Measurements from ENCODE around the gene PPP1R14C.
"Not testable (repeated sequence)": the region's sequence is repeated elsewhere in the genome, so short reads cannot be mapped to it uniquely, and the experiment has no call there.

The PPP1R14C gene, protein sequence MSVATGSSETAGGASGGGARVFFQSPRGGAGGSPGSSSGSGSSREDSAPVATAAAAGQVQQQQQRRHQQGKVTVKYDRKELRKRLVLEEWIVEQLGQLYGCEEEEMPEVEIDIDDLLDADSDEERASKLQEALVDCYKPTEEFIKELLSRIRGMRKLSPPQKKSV

DNA sequence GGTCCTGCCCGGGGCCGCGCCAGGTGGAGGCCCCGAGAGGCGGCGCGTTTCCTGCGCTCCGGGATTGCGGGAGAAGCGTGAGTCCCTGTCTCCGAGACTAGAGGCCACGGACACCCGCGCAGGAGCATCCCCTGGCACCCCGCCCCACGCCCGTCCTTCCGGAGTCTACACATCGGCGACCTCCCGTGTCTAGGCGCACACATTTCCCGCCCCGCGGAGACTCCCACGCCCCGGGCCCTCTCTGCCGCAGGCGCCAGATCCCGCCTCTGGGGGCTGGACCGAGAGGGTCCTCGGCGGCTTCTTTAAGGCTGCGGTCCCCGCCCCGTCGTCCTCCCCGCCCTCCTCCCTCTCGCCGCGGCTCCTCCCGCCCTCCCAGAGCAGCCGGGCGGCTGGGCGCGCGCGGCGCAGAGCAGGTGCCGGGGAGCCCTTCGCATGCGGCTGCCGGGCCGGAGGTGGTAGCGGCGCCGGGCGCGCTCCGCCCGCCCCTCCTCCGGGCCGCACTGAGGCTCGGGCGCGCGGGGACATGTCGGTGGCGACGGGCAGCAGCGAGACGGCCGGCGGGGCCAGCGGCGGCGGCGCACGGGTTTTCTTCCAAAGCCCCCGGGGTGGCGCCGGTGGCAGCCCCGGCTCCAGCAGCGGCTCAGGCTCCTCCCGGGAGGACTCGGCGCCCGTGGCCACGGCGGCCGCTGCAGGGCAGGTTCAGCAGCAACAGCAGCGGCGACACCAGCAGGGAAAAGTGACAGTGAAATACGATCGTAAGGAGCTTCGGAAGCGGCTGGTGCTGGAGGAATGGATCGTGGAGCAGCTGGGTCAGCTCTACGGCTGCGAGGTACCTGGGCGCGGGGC, at the start of gene PPP1R14C:
Gene PPP1R14C (plus strand): TSS at position 375 of the 846 bp plus-strand sequence. CDS start 149 bp downstream, at position 524.
- peak; percentile 69 for DNase-seq (ENCODE audit: low read depth, low spot score)

DNA sequence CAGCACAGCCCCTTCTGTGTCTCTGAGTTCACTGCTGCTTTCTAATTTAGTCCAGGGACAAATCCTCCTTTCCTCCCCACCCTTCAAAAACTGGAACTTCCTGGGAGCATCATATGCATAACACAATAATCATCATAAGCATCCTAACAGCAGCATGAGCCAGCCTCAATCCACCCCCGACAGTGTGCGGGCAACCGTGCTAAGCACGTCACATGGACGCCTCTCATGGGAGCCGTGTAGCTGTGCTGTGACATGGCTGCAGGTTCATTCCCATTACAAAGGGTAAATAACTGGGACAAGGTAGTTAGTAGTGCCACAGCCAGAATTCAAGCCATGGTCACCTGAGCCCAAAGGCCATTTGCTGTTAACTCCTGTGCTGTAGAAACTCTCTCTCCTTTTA, 49.4 kb upstream of the PPP1R14C start:
- DNase-seq (ENCODE audit: low read depth, low spot score) = no peak

DNA sequence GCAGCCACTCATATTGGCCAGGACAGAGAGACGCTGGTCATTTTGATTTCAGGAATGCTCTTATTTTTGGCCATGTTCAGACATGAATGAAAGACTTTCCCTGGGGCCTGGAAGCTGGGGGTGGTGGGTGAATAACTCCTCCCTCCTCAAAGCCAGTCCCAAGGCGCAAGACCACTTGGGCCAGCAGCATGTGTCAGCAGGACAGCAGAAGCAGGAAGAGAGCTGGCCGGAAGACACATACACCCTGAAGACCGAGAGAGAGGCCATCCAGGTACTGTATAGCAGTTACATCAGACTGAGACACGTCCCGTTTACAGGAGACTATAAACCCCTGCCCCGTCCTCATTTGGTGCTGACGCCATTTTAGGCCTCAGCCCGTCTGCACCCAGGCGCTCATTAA, 44.7 kb upstream of the PPP1R14C start:
- no peak for DNase-seq (ENCODE audit: low read depth, low spot score)

DNA sequence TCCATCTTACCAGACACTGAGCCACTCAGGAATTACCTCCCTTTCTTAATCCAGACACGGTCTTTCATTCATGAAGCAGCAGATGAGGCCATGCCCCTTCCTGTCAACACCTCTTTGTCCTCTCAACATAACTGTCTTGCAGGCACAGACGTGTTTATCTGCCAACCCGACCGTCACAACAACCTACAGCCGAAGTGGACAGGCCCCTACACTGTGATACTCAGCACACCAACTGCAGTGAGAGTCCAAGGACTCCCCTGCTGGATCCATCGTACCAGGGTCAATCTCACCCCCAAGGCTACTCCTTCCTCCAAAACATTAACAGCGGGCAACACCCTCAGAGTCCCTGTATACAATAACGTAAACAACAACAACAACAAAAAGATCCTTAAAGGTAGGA, 43.3 kb upstream of the PPP1R14C start:
- DNase-seq (ENCODE audit: low read depth, low spot score) = no peak

DNA sequence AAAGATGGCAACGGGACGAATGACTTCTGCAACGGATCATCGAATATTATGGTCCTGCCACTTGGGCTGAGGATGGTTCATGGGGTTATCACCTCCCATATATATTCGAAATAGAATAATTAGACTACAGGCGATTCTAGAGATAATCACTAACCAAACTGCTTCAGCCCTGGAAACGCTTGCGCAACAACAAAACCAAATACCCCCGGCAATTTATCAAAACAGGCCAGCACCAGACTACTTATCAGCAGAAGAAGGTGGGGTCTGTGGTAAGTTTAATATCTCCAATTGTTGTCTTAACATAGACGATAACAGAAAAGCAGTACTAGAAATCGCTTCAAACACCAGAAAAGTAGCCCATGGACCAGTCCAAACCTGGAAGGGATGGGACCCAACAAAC, 42.9 kb upstream of the PPP1R14C start:
- no peak for DNase-seq (ENCODE audit: low read depth, low spot score)

DNA sequence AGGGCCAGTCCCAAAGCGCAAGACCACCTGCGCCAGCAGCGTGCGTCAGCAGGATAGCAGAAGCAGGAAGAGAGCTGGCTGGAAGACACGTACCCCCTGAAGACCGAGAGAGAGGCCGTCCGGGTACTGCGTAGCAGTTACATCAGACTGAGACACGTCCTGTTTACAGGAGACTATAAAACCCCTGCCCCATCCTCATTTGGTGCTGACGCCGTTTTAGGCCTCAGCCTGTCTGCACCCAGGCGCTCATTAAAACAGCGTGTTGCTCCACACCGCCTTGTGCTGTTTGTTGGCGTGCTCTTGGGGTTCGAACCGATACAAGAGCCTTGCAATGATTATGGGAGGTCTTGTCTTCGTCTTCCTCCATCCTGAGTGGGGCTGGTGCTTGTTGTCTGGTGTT, 42.1 kb upstream of the PPP1R14C start:
- DNase-seq (ENCODE audit: low read depth, low spot score) = no peak

DNA sequence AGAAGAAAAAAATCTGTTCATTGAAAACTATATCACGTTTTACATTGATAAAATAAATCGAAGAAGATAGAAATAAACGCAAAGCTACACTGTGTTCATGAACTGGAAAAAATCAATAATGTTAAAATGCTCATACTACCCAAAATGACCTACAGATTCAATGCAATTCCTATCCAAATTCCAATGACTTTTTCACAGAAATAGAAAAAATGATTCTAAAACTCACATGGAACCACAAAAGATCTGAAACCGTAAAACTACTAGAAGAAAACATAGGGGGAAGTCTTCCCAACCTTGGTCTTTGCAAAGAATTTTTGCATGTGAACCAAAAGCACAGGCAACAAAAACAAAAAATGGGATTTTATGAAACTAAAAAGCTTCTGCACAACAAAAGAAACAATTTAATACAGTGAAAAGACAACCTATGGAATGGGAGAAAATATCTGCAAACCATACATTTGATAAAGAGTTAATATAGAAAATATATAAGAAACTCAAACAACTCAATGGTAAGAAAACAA, 40.0 kb upstream of the PPP1R14C start:
- DNase-seq (ENCODE audit: low read depth, low spot score) = no peak

DNA sequence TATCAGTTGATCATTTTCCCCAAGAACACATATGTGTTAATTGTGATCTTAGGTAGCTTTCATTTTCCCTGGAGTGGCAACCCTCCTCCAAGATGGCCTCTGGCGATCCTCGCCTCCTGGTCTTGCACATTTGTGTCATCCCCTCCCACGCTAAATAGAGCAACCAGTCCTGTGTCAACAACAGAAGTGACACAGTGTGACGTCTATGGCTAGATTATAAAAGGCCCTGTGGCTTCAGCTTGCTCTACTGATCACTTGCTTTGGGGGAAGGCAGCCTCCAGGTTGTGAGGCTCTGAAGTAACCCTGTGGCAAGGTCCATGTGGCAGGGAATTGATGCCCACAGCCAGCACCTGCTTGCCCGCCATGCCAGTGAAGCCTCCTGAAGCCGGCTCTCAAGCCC, 30.6 kb upstream of the PPP1R14C start:
- no peak for DNase-seq (ENCODE audit: low read depth, low spot score)

DNA sequence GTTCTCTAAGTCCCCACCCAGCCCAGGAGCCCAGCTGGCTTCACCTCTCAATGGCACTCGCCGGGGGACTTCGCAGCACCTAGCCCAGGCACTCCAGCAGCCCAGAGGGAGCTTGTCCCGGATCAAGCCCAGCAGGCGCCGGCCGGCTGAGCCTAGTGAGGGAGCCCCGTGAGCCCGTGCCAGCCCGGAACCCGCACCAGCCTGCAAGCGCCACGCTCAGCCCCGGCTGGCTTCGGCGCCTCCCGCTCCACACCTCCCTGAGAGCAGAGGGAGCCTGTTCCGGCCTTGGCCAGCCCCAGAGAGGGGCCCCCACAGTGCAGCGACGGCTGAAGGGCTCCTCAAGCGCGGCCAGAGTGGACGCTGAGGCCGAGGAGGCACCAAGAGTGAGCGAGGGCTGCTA, 27.1 kb upstream of the PPP1R14C start:
- DNase-seq (ENCODE audit: low read depth, low spot score) = no peak

DNA sequence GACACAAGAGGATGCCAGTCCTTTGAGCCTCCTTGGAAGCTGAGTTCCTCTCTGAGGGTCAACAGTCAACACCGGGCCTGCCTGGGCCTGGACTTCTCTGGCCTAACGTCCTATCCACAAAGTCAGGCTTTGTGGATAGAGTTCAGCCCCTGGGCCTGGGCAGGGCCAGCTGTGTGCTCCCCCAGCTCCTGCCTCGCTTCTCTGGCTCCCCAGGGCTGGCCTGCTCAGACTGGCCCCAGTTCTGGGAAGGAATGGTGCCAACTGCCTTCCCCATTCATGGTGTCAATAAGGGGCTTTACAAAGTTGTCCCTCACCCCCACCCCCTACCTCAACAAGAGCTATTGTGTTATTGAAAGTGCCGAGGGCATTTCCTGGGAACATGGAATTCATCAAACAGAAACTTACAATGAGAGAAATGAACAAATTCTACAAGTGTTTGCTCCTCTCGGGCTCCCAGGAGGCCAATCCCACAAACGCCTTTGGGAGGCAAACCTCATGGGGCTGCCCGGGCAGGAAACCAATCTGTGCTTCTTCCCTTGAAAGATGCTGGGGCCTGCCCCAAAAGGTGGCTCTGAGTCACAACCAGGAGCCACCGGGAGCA, 26.5 kb upstream of the PPP1R14C start:
- peak; percentile 21 for DNase-seq (ENCODE audit: low read depth, low spot score)

DNA sequence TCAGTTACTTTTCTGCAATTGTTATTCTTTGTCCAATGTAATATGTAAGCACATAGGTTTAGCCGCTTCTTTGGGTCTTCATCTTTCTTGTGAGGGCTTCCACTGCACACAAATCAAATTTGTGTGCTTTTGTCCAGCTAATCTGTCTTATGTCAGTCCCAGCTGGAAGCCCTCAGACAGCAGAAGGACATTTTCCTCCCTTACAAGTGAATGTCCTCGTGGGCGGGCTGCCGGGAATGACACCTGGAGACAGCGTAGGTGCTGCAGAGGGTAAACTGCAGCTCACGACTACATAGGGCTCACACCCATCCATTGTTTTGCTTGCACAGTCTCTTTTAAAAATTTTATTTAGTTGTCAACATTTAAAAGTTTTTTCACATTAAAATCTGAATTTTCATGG, 24.6 kb upstream of the PPP1R14C start:
- DNase-seq (ENCODE audit: low read depth, low spot score) = no peak

DNA sequence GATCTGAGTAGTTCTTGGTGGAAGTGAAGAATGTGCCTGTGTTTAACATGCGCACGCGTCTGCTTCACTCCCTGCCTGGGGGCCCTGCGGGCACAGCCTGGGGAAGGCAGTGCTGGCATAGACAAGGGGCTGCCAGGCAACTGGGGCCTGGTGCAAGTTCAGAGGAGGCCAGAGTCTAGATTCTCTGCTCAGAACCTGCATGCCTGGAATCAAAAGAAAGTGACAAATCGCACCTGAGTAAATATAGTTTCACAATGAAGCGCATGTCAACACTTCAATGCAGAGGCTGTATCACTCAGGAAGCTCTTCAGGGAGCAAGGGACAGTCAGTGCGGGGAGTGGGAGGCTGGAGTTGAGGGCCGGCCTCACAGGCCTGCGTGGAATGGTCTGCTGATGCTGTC, 24.2 kb upstream of the PPP1R14C start:
- DNase-seq (ENCODE audit: low read depth, low spot score) = no peak

DNA sequence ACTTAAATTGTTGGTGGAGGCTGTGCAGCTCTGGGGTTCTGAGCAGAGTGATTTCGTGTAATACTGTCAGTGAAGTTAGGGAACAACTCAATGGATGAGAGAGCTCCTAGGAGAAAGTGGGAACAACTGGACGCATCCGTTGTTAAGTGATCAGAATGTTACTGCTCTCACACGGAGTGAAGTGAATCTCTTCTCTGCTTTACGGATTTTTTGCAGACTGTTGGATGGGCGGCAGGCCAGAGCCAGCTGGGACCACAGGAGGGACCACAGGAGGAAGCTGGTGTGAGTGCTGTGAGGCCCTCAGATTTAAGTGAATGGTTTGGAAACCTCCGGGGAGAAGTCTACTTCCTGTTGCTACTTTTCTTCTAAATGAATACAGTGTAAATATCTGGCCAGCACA, 23.7 kb upstream of the PPP1R14C start:
- peak; percentile 30 for DNase-seq (ENCODE audit: low read depth, low spot score)

DNA sequence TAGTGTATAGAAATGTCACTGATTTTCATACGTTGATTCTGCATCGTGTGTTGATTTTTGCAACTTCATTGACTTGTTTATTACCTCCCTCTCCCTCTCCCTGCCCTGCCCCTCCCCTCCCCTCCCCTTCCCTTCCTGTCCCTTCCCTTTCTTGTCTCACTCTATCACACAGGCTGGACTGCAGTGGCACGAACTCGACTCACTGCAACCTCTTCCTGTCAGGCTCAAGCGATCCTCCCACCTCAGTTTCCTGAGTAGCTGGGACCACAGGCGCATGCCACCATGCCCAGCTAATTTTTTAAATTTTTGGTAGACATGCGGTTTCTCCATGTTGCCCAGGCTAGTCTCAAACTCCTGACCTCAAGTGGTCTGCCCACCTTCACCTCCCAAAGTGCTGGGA, 19.2 kb upstream of the PPP1R14C start:
- no peak for DNase-seq (ENCODE audit: low read depth, low spot score)

DNA sequence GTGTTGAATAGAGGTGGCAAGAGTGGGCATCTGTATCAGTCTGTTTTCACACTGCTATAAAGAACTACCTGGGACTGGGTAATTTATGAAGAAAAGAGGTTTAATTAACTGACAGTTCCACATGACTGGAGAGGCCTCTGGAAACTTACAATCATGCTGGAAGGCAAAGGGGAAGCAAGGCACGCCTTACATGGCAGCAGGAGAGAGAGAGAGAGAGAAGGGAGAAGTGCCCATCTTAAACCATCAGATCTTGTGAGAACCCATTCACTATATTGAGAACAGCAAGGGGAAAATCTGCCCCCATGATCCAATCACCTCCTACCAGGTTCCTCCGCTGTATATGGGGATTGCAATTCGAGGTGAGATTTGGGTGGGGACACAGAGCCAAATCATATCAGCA, 18.6 kb upstream of the PPP1R14C start:
- DNase-seq (ENCODE audit: low read depth, low spot score) = no peak

DNA sequence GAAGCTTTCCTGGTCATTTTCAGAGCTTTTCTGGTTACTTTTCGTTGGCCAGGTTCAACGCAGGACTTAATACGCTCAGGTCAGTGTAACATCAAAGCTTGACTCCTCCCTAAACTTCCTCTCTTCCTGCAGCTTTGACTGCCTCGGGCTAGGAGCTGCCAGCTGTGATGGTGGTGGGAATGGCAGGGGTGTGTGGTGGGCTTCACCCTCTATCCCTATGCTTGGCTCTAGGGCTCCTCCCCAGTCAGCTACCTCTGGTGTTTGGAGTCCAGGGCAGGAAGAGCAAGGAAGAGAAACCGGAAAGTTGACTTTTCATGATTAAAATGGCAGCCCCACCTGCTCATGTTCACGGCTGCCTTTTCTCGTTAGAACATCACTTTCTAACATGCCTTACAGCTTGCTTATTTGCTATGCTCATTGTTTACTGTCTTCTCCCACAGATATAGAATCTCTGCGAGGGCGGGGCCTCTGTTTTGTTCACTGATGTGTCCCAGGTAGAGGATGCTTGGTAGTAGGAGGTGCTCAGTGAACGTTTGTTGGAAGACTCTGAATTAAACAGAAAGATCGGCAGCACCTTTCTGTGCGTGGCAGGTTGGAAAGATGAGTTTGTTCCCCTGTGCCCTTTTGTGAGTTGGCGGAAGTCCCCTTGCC, 16.1 kb upstream of the PPP1R14C start:
- DNase-seq (ENCODE audit: low read depth, low spot score) = no peak

DNA sequence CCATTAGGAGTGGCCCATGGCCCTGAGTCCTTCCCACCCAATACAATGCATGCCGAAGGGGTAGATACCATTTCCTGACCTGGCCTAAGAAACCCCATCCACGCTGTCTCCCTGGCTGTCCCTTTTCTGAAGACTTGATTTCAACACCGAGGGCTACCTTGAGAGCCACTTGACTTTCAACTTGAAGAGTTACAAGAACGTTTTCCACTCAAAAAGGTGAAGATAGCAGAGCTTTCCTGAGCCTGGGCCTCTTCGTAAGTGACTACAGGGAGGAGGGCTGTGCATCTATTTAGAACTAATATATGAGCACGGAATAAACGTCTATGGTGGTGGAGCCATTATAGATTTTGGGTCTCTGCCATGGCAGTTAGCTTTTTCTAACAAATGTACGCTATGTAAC, 14.4 kb upstream of the PPP1R14C start:
- DNase-seq (ENCODE audit: low read depth, low spot score) = no peak

DNA sequence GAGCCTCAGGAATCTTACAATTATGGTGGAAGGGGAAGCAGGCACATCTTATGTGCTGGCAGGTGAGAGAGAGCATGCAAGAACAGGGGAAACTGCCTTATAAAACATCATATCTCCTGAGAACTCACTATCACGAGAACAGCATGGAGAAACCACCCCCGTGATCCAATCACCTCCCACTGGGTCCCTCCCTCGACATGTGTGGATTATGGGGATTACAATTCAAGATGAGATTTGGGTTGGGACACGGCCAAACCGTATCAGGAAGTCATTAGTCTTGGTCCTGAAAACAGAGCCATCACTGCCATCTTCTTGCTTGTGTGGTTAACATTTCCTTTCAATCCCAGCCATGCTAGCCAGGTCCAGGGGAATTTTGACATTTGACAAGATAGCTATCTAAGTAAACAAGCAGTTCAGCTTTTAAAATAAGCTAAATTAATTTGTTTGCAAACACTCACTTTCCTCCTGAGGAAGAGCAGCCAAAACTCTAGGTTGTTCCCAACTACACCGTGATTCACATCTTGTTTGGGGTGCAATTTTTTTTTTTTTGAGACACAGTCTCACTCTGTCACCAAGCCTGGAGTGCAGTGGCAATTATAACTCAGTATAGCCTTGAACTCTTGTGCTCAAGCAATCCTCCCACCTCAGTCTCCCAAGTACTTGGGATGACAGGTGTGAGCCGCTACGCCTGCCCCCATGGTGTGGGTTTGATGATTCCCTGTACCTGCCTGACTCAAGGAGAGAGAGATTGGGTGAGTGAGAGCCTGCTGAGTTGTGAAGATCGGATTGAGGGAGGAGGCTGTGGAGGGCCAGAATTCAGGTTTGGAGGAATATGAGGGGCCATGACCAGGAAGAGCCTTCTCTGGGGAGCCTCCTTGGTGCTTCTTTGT, 13.0 kb upstream of the PPP1R14C start:
- DNase-seq (ENCODE audit: low read depth, low spot score) = no peak

DNA sequence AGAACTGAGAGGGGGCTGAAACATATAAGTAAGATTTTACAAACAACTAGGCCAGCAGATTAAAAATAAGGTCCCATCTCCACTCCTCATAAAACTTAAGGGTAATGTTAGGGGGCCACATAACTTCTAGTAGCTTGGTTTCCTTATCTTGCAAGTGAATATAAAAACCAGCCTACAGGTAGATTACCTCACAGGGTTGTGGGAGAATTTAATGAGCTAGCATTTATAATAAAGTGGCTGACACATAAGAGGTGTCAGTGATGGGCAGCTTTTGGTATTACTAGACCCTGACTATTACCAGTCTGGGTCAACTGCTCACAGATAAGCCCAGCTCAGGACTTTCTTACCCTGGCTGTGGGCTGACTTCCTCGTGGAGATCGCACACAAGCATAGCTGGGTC, 9.2 kb upstream of the PPP1R14C start:
- DNase-seq (ENCODE audit: low read depth, low spot score) = no peak

DNA sequence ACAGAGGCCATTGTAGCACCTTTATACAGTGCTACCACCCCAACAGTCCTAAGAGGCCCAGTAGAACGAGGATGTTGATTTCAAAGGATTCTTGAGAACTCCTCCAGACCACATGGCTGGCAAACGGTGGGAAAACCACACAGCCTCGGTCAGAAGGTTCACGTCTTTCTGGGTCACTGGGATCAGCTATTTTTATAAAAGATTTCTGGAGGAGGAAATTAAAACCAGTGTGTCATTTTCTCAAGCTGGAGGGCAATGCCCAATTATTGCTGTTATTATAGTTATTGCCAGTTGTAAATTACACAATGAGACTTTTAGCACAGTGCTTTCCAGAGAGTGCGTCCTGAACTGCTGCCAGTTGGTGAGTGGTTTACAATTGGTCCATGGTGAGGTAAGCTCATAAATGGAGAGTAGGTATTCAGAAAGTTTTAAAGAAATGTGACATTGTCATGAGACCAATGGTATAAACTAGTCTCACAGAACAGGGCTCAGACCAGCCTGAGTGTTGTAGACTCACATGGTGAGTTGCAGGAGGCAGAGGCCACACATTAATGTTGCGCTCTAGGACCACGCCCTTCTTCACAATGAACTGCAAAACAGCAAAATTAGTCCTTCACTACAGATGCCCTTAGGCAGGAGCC, 8.4 kb upstream of the PPP1R14C start:
- no peak for DNase-seq (ENCODE audit: low read depth, low spot score)

DNA sequence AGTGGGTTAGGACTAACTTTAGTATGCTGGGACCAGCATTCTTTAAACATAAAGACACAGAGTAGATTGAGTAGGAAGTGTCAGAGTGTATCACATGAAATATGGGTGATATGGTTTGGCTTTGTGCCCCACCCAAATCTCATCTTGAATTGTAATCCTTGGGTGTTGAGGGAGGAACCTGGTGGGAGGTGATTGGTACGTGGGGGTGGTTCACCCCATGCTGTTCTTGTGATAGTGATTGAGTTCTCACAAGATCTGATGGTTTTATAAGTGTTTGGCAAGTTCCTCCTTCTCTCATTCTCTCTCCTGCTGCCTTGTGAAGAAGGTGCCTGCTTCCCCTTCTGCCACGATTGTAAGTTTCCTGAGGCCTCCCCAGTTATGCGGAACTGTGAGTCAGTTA, 5.1 kb upstream of the PPP1R14C start:
- not testable (repeated sequence) for DNase-seq (ENCODE audit: low read depth, low spot score)

All from astrocyte of the hippocampus (primary cell).